ENCODE data around the gene SEC61G. TPM values are rescaled to one million over a fixed set of nuclear protein-coding genes. Genes with fewer than 3 reads are reported as not detected.

Gene SEC61G
- total RNA-seq, 2 experiments from 2014 or later, result 88.7 to 146 TPM

DNA sequence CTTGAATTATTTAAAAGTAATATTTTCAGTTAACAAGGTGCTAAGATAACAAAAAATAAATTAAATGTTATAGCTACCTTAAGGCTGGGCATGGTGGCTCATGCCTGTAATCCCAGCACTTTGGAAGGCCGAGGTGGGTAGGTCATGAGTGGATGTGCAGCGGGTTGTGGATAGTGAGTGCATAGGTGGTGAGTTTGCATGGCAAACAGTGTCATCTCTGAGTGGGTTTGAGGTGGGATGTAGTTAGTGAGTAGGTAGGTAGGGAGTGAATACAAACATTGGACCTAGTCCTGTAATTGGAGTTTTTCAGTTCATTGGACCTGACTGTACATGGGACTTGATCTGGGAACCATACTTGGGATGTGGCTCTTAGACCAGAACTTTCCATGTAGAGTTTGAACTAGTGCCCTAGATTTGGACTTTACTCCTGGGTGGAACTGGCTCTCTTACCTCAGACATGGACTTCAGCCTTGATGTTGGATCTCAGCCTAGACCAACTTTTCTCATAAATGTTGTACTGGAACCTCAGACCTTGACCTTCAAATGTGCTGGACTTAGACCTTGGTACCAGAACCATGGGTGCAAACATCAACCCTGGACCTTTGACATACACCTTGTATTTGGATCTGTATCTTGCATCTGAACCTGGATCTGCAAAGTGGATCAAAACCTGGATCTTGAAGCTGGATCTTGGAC, 47.0 kb downstream of the SEC61G start:
- Histone ChIP-seq H3K4me2 (ENCODE audit: low read length) (no peak overlapping the region), H4K20me1 (ENCODE audit: insufficient read depth, low read length) (no peaks in the 10 kb centered on the region), H3K27ac (ENCODE audit: low read depth, low read length, poor library complexity, severe bottlenecking) (no peak overlapping the region), H3K9me3 (ENCODE audit: low read length) (0 out of 2 replicates have a peak, but pooled peaks cover 4% of the 10 kb centered on the region), H3K4me1 (ENCODE audit: insufficient read depth, low read length, poor library complexity, severe bottlenecking) (no peaks in the 10 kb centered on the region), H3K4me3 (ENCODE audit: low read depth, low read length, poor library complexity, severe bottlenecking) (no peak overlapping the region), H3K36me3 (ENCODE audit: insufficient read depth, low read length) (no peaks in the 10 kb centered on the region), H3K9me2 (ENCODE audit: insufficient read depth, low read length) (no peaks in the 10 kb centered on the region), H2AFZ (ENCODE audit: low read length) (no peak overlapping the region), H3K79me2 (ENCODE audit: insufficient read depth, low read depth, low read length) (no peaks in the 10 kb centered on the region)
- intact Hi-C loops (cut with micrococcal nuclease; ENCODE audit: unreplicated experiment), result no loop called here
- TF ChIP-seq, protein P1, sequence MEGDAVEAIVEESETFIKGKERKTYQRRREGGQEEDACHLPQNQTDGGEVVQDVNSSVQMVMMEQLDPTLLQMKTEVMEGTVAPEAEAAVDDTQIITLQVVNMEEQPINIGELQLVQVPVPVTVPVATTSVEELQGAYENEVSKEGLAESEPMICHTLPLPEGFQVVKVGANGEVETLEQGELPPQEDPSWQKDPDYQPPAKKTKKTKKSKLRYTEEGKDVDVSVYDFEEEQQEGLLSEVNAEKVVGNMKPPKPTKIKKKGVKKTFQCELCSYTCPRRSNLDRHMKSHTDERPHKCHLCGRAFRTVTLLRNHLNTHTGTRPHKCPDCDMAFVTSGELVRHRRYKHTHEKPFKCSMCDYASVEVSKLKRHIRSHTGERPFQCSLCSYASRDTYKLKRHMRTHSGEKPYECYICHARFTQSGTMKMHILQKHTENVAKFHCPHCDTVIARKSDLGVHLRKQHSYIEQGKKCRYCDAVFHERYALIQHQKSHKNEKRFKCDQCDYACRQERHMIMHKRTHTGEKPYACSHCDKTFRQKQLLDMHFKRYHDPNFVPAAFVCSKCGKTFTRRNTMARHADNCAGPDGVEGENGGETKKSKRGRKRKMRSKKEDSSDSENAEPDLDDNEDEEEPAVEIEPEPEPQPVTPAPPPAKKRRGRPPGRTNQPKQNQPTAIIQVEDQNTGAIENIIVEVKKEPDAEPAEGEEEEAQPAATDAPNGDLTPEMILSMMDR (conservative IDR thresholded peaks at IDR 0.05; ENCODE audit: low read length), result no peak
- TF ChIP-seq EZH2phosphoT487 (IDR thresholded peaks at IDR 0.05; ENCODE audit: borderline replicate concordance, low read depth, low read length), result no peak
- ChIA-PET CTCF (ENCODE audit: unreplicated experiment) (no interaction called here), POLR2A (interaction anchor here (1.2 kb wide), 1 partner anchor 22 kb away, joined by 4 read pairs; no protein-coding TSS in a partner anchor)
- no peak for DNase-seq (ENCODE audit: low spot score)
- no TSS peak for BruUV-seq (replicated peaks)

DNA sequence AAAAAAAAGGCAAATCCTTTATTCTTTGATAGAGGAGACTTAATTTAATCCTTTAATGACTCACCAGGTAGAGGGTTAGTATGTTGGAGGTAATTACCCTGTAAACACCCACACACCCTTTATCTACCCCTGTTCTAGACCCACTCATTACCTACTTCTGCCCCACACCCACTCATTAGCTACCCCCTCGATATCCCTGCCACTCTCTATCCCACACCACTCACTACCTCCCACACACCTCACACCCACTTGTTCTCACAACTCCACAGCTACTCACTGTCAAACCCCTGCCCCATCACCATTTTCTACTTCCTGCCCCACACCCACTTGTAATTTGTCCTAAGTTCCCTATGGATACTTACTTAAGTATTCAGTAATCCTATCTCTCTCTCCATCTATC, 49.7 kb downstream of the SEC61G start:
- Histone ChIP-seq H3K9me2 (ENCODE audit: insufficient read depth, low read length) (no peaks in the 10 kb centered on the region), H3K36me3 (ENCODE audit: insufficient read depth, low read length) (no peaks in the 10 kb centered on the region), H3K79me2 (ENCODE audit: insufficient read depth, low read depth, low read length) (no peaks in the 10 kb centered on the region), H2AFZ (ENCODE audit: low read length) (no peak overlapping the region), H3K27ac (ENCODE audit: low read depth, low read length, poor library complexity, severe bottlenecking) (no peak overlapping the region), H3K4me1 (ENCODE audit: insufficient read depth, low read length, poor library complexity, severe bottlenecking) (no peaks in the 10 kb centered on the region), H4K20me1 (ENCODE audit: insufficient read depth, low read length) (no peaks in the 10 kb centered on the region), H3K9me3 (ENCODE audit: low read length) (0 out of 2 replicates have a peak, but pooled peaks cover 4% of the 10 kb centered on the region), H3K4me2 (ENCODE audit: low read length) (no peak overlapping the region), H3K4me3 (ENCODE audit: low read depth, low read length, poor library complexity, severe bottlenecking) (no peak overlapping the region)
- no peak for DNase-seq (ENCODE audit: low spot score)
- intact Hi-C loops (cut with micrococcal nuclease; ENCODE audit: unreplicated experiment), result no loop called here
- CTCF ChIA-PET (ENCODE audit: unreplicated experiment), result no interaction called here
- no TSS peak for BruUV-seq (replicated peaks)
- POLR2A ChIA-PET, result no interaction called here
- no peak for TF ChIP-seq EZH2phosphoT487 (IDR thresholded peaks at IDR 0.05; ENCODE audit: borderline replicate concordance, low read depth, low read length)
- TF ChIP-seq, protein P1 (conservative IDR thresholded peaks at IDR 0.05; ENCODE audit: low read length), result no peak

DNA sequence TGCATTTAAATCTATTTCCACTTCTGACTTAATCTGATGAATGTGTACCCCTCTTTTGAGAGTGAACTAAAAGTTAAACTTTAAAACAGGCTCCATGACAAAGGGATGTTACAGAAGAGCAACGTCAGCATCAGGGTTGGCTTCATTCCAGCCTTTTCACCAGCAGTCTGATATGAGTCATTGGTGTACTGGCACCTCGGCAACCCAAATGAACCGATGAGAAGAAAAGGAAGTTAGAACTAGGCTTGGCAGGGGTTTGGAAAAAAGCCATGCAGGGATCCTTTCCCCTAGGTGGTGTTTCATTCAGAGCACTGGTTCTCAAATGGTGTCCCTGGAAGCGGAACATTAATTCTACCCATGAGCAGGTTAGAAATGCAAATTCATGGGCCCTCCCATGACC, 53.6 kb downstream of the SEC61G start:
- TF ChIP-seq, protein P1 (conservative IDR thresholded peaks at IDR 0.05; ENCODE audit: low read length), result no peak
- TF ChIP-seq EZH2phosphoT487 (IDR thresholded peaks at IDR 0.05; ENCODE audit: borderline replicate concordance, low read depth, low read length), result no peak
- POLR2A ChIA-PET, result no interaction called here
- Histone ChIP-seq H3K4me2 (ENCODE audit: low read length) (no peak overlapping the region), H3K27ac (ENCODE audit: low read depth, low read length, poor library complexity, severe bottlenecking) (no peak overlapping the region), H3K9me3 (ENCODE audit: low read length) (0 out of 2 replicates have a peak, but pooled peaks cover 4% of the 10 kb centered on the region), H3K9me2 (ENCODE audit: insufficient read depth, low read length) (no peaks in the 10 kb centered on the region), H2AFZ (ENCODE audit: low read length) (no peak overlapping the region), H3K4me1 (ENCODE audit: insufficient read depth, low read length, poor library complexity, severe bottlenecking) (no peaks in the 10 kb centered on the region), H3K36me3 (ENCODE audit: insufficient read depth, low read length) (no peaks in the 10 kb centered on the region), H3K79me2 (ENCODE audit: insufficient read depth, low read depth, low read length) (no peaks in the 10 kb centered on the region), H3K4me3 (ENCODE audit: low read depth, low read length, poor library complexity, severe bottlenecking) (no peak overlapping the region), H4K20me1 (ENCODE audit: insufficient read depth, low read length) (no peaks in the 10 kb centered on the region)
- CTCF ChIA-PET (ENCODE audit: unreplicated experiment), result no interaction called here
- no peak for DNase-seq (ENCODE audit: low spot score)
- no TSS peak for BruUV-seq (replicated peaks)
- intact Hi-C loops (cut with micrococcal nuclease; ENCODE audit: unreplicated experiment), result no loop called here
